ENCODE measurements around the gene ZNF275. TPM values are rescaled to one million over a fixed set of nuclear protein-coding genes. Genes with fewer than 3 reads are reported as not detected.
"Not testable (repeated sequence)": the region's sequence is repeated elsewhere in the genome, so short reads cannot be mapped to it uniquely, and the experiment has no call there.

The ZNF275 gene
- polyA plus RNA-seq, 3 donors = 18.5 to 19.4 (median 18.8) TPM

DNA sequence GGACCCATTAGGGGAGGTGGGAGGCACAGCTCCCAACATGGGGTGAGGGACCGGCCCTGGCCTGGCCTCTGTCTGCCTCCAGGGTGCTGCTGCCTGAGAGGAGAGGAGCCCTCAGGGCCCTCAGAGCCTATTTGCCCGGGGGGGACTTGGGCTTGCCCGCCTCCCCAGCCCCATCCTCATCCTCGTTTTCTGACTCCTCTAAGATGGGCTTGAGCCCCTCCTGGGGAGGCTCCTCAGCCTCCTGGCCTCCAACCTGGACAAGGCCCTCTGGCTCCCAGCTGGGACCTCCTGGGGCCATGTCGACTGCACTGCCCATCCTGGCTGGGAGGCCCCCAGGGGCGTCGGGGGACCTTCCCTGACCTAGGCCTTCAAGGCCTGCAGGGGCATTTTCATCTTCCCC is 15.1 kb upstream of the ZNF275 start:
- DNase-seq (ENCODE audit: low read depth in 3 of 3, low spot score in 2 of 3) = no peak

DNA sequence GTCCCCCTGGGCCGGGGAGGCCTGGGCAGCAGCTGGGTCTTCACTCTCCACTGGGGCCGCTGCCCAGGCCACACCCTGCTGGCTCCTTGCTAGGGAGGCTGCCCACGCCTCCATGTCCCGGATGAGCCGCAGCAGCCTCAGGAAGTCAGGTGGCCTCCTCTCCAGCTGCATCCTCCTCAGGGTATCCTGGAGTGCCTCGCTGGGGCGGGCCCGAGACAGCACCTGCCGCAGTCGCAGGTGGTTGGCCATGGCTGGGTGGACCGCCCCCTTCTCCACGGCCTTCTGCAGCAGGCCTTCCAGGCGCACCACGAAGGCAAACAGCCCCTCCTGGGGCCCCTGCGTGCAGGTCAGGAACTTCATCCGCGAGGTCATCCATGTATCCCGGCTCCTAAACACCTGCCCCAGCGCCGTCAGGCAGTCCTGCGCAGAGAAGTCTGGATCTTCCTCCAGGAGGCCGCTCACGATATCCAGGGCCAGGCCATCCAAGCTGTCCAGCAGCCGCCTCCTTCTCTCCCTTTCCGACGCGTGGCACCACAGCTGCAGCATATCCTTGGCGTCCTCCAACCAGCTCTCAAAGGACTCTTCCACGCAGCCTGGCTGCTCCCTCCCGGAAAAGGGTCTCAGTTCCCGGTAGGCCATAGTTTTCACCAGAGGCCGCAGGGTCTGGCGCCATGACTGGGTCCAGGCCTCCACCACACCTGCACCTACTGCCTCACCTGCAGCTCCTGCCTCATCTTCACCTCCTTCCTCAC is 14.5 kb upstream of the ZNF275 start:
- no peak for DNase-seq (ENCODE audit: low read depth in 3 of 3, low spot score in 2 of 3)

DNA sequence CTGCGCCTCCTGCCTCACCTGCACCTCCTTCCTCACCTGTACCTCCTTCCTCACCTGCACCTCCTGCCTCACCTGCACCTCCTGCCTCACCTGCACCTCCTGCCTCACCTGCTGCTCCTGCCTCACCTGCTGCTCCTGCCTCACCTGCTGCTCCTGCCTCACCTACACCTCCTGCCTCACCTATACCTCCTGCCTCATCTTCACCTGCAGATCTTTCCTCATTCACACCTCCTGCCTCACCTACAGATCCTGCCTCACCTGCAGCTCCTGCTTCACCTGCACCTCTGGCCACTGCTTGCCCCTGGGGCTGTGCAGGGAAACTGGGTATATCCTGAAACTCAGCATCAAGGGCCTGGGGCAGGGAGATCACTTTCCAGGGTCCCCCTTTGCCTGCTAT is 13.9 kb upstream of the ZNF275 start:
- not testable (repeated sequence) for DNase-seq (ENCODE audit: low read depth in 3 of 3, low spot score in 2 of 3)

DNA sequence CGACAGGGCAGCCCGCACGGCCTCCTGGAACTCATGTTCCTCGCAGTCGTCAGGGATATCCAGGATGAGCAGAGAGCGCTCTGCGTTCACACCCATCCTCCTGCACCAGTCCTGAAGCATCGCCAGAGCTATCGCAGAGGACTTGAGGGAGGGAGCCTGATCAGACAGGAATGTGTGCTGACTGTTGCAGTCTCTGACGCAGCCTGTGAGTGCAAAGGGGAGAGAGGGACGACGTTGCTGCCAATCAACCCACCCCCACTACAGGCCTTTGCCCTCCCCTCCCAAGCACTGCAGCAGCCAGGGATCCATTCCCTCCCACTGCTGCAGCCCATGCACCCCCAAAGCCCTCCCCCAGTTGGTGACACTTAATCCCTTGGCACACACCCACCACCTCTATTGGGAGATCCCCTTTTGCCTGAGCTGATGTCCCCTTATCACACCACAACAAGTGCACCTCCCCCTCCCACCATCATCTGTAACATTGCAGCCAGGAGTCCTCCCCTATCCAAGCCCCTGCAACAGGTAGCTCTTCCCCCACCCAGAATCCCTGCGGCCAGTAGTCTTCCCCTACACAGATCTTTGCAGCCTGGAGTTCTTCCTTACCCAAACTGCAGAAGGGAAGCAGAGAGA is 13.3 kb upstream of the ZNF275 start:
- DNase-seq (ENCODE audit: low read depth in 3 of 3, low spot score in 2 of 3) = no peak

DNA sequence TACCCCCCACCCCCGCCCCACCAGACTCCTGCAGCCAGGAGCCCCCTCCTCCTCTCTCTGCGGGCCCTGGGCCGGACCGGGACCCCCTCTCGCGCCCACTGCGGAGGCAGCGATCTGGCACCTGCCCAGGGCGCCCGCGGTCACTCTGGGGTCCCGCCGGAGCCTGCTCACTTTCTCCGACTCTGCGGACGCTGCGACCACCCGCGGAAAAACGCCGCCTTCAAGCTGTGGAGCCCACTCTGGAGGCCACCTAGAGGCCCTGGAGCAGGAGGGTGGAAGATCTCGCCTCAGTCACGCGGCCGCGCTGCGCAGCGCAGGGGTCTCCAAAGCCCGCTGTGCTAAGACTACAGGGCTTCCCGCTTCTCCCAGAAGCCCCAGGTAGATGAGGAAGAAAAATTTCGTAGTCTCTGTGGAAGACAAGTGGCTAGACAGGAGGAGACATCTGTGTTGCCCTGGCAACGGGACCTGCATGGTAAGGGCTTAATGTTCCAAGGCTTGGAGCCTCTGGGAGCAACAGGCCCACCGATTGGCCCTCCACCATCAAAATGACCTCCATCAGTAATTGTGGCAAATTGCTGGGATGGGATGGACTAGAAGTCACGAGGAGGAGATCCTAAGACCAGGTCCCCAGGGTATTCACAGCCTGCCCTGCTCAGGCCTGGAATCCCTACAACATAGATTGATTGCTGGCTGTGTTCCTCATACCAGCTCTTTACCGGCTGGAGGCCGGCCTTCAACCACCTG is 12.4 kb upstream of the ZNF275 start, which contains the start of gene PNMA6F:
PNMA6F (minus strand) TSS at position 387 of the 744 bp plus-strand sequence. CDS start 1,093 bp downstream, outside the sequence.
- no peak for DNase-seq (ENCODE audit: low read depth in 3 of 3, low spot score in 2 of 3)

DNA sequence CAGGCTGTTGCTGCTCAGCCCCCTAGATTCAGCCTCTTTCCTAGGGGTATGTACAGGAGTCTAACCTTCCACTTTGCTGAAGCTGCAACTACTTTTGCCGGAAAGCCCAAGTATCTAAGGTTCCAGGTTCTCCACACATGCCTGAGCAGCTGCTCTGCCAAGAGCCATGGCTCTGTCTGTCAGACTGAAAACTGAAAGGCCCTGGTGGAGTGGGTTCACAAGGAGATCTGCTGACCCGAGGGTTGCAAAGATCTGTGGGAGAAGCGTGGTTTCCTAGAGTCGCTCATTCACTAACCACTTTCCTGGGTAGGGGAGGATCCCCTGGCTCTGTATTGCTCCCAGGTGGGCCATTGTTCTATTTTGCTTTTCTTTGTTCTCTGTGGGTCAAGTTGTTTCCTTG is 6.4 kb upstream of the ZNF275 start:
- DNase-seq (ENCODE audit: low read depth in 3 of 3, low spot score in 2 of 3) = no peak

DNA sequence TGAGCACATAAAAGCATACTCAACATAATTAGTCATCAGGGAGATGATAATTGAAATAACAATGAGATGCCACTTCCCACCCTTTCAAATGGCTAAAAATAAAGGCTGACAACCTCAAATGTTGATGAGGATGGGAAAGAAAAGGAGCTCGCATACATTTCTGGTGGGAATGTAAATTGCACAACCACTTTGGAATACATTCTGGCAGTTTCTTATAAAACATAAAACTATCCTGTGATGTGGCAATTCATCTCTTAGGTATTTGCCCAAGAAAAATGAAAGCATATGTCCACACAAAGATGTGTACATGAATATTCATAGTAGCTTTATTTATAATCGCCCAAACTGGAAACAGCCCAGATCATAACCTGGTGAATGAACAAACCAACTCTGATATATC is 687 bp upstream of the ZNF275 start:
- no peak for DNase-seq (ENCODE audit: low read depth in 3 of 3, low spot score in 2 of 3)

DNA sequence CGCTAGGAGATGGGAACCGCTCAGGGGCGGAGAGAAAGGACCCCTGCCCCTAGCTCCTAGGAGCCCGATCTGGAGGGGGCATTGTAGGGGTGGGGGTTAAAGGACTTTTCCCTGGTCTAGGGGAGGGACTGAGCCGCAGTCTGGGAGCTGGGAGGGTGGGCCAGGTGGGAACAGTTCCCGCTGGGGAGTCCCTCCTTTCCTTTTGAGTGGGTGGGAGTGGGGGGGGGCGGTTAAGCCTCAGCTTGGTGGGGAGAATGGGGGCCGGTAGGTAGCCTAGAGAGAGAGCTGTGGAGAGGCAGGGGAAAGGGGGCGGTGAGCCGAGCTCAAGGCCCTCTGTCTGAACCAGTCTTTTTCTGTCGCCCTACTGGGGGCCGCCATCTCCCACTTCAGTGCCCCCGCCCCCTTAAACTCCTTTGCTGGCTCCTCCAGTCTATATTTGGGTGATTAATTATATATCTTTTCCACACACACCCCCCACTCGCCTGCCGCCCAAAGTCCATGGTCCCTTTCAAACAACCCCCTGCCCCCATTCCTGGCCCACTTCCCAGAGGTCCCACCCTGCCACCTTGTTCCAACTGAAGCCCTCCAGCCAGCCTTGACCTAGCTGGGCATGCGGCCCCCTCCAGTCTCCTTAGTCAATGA is 822 bp downstream of the ZNF275 start:
- DNase-seq (ENCODE audit: low read depth in 3 of 3, low spot score in 2 of 3) = no peak

DNA sequence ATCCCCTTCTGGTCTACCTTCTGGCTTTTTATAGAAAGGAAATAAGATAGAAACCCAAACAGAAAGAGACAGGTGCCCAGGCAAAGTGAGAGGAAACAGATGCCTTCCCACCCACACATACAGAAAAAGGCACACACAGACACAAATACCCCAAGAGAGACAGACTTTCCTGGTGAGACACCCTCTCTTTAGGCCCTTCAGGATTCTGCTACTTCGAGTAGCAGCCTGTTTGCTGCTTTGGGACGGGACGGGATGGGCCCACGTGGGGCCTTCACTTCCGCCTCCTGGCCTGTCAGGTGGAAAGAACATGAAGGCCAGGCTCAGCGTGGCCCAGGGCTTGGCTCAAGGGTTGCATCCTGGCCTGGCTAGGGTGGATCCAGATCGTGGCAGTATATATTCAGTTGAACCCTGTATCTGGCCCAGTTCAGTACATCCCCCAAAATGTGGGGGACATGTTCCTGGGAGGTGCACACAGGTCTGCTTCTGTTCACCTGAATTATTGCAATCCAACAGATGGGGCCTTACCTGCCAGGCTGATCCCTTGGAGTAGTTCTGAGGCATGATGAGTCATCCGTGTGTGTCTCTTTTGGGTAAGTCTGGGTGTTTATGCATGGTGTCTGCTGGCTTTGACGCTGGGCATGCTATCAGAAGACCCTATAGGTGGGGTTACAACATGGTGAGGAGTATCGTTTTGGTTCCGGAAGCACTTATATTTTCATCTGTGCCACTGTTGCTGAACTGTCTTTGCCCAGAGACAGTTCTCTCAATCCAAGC is 2.4 kb downstream of the ZNF275 start:
- DNase-seq (ENCODE audit: low read depth in 3 of 3, low spot score in 2 of 3) = no peak

DNA sequence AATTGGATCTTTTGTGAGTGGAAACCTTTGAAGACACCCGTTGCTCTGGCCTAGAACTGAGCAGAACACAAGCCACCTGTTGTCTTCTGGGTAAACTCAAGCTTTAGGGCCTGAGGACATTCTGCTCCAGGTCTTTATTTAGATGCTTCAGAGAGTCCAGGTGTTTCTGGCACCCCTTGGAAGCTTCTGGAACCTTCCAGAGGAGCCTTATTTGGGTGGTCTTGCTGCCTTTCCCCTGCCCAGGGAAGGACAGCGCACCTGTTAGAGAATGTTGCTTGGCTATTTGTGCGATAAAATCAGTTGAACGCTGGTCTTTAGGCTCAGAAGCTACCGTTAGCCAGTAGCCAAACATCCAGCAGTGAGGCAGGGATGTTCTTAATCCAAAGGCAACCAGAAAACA is 3.0 kb downstream of the ZNF275 start:
- DNase-seq (ENCODE audit: low read depth in 3 of 3, low spot score in 2 of 3) = no peak

DNA sequence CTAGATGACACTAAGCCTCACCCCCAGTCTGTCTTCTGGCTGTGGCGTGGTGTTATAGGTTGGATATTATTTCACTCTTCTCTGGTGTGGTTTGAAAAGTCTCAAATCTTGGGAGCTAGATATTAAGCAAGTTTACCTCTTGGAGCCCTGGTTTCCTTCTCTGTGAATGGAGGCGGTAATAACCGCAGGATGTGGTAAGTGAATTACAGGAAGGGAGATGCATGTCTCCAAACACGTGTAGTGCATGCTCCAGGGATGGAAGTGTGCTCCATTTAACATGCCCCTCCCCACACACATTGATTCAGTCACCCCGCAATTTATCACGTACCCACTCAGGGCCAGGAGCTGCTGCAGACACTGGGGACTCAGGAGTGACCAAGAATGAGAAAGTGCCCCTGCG is 4.9 kb downstream of the ZNF275 start:
- DNase-seq (ENCODE audit: low read depth in 3 of 3, low spot score in 2 of 3) = no peak

DNA sequence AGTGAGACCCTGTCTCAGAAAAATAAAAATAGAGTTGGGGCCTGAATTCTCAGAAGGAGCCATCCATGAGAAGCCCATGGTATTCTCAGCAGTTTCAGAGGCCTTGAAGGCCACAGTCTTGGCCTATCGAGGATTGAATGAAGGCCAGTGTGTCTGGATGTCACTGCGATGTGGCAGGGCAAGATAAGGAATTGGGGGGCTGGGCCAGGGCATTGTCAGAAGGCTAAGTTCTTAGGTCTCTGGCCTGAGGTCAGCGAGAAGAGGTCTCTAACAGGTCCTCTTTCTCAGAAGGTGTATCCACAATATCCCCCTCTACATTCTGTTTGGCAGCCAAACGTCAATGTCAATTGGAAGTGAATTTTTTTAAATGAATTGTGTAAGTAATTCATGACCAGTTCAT is 5.7 kb downstream of the ZNF275 start:
- no peak for DNase-seq (ENCODE audit: low read depth in 3 of 3, low spot score in 2 of 3)

DNA sequence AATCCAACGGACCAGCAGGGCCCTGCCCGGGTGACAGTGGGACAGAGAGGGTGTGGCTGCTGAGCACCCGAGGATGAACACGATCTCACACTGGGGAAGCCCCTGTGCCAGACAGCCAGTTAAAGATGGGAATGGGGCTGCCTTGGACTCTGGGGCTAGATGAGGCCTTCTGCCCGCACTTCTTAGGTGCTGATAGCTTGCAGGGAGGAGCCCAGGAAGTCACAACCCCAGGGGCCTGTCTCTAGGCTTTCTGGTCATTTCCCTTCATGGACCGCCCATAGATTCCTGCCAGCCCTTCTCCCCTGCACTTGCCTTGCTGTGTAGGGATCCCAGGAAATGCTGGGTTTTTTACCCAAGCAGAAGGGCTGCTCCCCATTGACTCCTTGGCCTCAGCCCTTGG is 6.2 kb downstream of the ZNF275 start:
- DNase-seq (ENCODE audit: low read depth in 3 of 3, low spot score in 2 of 3) = no peak

DNA sequence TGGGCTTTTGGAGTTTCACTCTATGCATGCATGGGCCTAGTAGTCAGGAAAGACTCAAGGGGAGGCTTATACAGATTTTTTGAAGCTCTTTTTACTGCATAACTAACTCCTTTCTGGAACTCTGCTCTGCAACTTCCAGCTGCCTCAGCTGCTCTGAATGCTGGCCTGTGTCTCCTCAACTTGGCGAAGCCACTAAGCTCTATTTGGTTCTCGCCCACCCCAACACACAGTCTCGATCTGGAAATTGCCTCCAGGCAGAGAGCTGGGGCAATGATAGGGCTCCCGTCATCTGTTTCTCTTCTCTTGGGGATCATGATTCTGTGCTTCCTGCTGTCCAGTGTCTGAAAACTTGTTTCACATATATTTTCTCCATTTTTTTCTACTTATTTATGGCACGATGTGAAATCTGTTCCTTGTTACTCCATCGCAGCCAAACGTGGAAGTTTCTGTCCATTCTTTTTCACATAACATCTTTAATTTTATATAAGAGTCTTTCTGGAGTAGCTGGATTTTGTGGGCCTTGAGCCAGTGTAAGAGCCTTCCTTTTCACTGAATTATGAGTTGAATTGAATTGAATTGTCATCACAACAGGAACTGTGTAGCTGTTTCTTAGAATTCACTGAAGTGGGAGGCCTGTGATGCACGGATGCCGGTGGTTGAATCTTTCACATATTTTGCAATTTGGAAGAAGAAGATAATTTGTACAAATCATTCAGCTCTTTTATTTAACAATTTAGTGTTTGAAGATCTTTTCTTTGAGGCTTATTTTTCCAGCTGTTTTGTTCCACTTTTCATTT is 9.0 kb downstream of the ZNF275 start:
- no peak for DNase-seq (ENCODE audit: low read depth in 3 of 3, low spot score in 2 of 3)

DNA sequence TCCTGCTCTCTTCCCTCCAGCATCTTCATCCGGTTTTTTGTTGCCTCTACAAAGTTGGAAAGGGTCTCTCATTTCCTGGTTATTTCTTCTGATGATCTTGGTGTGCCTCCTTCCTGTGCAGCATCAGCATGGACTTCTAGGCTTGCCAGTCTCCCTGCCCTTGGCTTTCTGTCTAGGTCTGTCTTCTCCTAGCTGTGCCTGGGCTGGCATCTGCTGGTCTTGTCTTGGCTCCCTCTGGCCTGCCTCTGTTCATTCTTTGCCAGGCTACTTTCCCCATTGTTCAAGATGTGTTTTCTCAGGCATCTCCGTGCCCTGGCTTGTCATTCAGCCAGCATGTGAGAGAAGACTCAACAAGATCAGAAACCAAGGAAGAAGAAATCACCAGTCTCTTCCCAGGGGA is 9.7 kb downstream of the ZNF275 start:
- DNase-seq (ENCODE audit: low read depth in 3 of 3, low spot score in 2 of 3) = no peak

DNA sequence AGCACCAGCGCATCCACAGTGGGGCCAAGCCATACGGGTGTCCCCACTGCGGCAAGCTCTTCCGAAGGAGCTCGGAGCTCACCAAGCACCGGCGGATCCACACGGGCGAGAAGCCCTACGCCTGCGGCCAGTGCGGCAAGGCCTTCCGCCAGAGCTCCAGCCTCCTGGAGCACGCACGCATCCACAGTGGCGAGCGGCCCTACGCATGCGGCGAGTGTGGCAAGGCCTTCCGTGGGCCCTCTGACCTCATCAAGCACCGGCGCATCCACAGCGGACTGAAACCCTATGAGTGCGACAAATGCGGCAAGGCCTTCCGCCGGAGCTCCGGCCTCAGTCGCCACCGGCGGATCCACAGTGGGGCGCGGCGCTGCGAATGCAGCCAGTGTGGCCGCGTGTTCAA is 13.6 kb downstream of the ZNF275 start:
- no peak for DNase-seq (ENCODE audit: low read depth in 3 of 3, low spot score in 2 of 3)

DNA sequence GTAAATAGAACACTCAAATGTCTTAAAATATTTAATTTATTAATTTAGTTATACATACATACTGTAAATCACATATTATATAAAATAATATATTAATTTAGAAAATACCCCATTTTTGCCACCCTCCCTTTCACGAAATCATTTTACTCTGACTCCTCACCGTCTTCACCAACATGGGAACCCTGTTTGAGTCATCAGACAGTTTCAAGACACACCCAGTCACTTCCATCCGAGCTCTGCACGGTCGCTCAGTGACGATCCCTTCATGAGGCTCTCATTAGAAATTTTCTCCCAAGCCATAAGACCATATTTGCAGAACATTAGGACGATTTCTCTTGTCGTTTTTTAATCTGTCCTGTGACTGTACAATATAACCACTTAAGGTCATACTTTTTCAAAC is 14.5 kb downstream of the ZNF275 start:
- DNase-seq (ENCODE audit: low read depth in 3 of 3, low spot score in 2 of 3) = no peak

DNA sequence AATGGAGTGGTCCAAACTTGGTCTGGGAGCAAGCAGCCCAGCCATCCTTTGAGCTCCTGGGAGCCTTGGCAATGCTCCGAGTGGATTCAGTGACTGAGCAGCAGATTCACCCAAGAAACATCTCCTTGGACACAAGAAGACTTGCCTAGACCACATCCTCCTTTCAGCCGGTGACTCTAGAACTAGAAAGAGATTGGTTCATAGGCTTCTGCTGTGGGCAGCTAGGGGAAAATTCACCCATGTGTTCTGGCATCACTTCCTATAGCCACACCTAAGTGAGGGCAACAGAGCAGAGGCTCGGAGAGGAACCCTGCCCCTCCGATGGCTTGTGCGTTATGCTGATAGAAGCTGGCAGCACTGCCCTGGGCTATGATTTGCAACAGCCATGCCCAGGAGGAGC is 16.0 kb downstream of the ZNF275 start:
- DNase-seq (ENCODE audit: low read depth in 3 of 3, low spot score in 2 of 3) = no peak

DNA sequence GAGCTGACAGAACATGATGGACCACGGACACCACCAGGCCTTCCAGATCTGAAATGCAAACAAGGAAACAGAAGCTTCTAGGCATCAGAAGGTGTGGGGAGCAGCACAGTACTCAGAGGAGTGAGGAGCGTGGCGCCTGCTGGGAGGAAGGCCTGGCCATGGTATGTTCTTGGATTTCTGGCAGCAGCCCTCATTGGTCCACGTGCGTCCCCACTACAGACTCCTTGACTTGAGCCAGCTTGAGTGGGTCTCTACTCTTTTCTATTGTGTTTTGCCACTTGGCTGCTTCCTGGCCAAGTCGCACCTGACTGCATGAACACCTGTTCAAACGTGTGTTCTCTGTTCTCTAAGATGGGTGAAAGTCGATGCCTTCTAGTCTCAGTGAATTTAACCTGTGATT is 18.0 kb downstream of the ZNF275 start:
- no peak for DNase-seq (ENCODE audit: low read depth in 3 of 3, low spot score in 2 of 3)

DNA sequence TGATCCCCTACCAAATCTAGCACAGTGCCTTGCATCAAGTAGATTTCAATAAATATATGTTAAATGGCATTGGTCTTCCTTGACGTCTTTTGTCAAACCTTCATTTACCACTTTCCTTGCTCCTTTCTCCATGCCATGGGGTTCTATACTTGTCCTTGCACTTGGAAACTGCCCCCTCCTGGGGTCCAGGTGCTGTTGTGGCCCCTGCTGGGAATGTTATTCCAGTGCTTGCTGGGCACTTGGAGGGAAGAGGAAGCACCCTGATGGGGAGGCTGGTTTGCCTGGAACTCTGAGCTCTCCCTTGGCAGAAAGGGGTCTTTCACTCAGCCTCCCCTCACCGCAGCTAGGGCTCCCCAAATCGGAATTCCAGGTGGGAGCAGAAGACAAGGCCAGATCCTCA is 18.9 kb downstream of the ZNF275 start:
- DNase-seq (ENCODE audit: low read depth in 3 of 3, low spot score in 2 of 3) = no peak
